Measurements from ENCODE around the gene TERT.

The TERT gene

GRCh38 chr5:1221721-1222120 lies 73.1 kb downstream of the TERT start:
- no peak overlapping the region for H3K27ac ChIP-seq
- no peak for TF ChIP-seq ZFX (IDR thresholded peaks at IDR 0.05)
- no peak for TF ChIP-seq CTCF (conservative IDR thresholded peaks at IDR 0.05)

- no peak overlapping the region for H3K27ac ChIP-seq
- no peak for TF ChIP-seq ZFX (IDR thresholded peaks at IDR 0.05)
- TF ChIP-seq CTCF (conservative IDR thresholded peaks at IDR 0.05), result no peak
These were observed 74.0 kb downstream of the TERT start for GRCh38 chr5:1220831-1221230.

GRCh38 chr5:1220351-1220750 lies 74.5 kb downstream of the TERT start:
- no peak overlapping the region for H3K27ac ChIP-seq
- TF ChIP-seq ZFX (IDR thresholded peaks at IDR 0.05), result no peak
- TF ChIP-seq CTCF (conservative IDR thresholded peaks at IDR 0.05), result no peak

- no peak overlapping the region for H3K27ac ChIP-seq
- TF ChIP-seq ZFX (IDR thresholded peaks at IDR 0.05) (no peak), CTCF (conservative IDR thresholded peaks at IDR 0.05) (no peak)
These were observed 75.1 kb downstream of the TERT start for GRCh38 chr5:1219768-1220100.

GRCh38 chr5:1219098-1219767 lies 75.6 kb downstream of the TERT start:
- TF ChIP-seq CTCF (conservative IDR thresholded peaks at IDR 0.05), result no peak
- TF ChIP-seq ZFX (IDR thresholded peaks at IDR 0.05), result no peak

GRCh38 chr5:1218351-1219080 lies 76.4 kb downstream of the TERT start:
- no peak overlapping the region for H3K27ac ChIP-seq
- no peak for TF ChIP-seq ZFX (IDR thresholded peaks at IDR 0.05)
- TF ChIP-seq CTCF (conservative IDR thresholded peaks at IDR 0.05), result no peak

More at GRCh38 chr5:1219098-1219767, 75.6 kb downstream of the TERT start:
- no peak overlapping the region for H3K27ac ChIP-seq

- no peak overlapping the region for H3K27ac ChIP-seq
- TF ChIP-seq ZFX (IDR thresholded peaks at IDR 0.05), result no peak
- no peak for TF ChIP-seq CTCF (conservative IDR thresholded peaks at IDR 0.05)
These were observed 77.2 kb downstream of the TERT start for GRCh38 chr5:1217596-1218206.

All from C4-2B (cell line).